Ovary (tissue), 9 donors: Measurements from ENCODE around the gene MMP25. TPM values are rescaled to one million over a fixed set of nuclear protein-coding genes. Genes with fewer than 3 reads are reported as not detected.

Experiments
- DNase-seq, 5 donors: peaks; one replicate each; pipeline ENCODE4 v3.0.0-alpha.2; 2019 to 2020
- H3K27ac ChIP-seq, 2 donors: fragments of 200-600 bp; one replicate each; pipeline versions ENCODE4 v1.5.1 to v1.8.0; 2019 to 2022
- H3K27me3 ChIP-seq: fragments of 200-600 bp; one replicate; pipeline ENCODE4 v1.8.0; 2022
- H3K36me3 ChIP-seq: fragments of 200-600 bp; sonication (generic); one replicate; pipeline ENCODE4 v1.5.1; 2019
- H3K4me1 ChIP-seq: one replicate; pipeline ENCODE4 v1.8.1; 2013; ENCODE audit warnings: mild to moderate bottlenecking, moderate library complexity; ENCODE audit not compliant: insufficient read depth
- H3K4me3 ChIP-seq: fragments of 200-600 bp; sonication (generic); one replicate; pipeline ENCODE4 v1.5.1; 2017
- H3K9me3 ChIP-seq, 2 donors: fragments of 200-600 bp in 1 of 2; sonication (generic) in 1 of 2; one replicate each; pipeline versions ENCODE4 v1.5.1 to v1.8.1; 2013 to 2019; ENCODE audit warnings: mild to moderate bottlenecking in 1 of 2, moderate library complexity in 1 of 2
- CTCF ChIP-seq, 3 donors: fragments of 450-650 bp in 2 of 3; fragments of 200-600 bp in 1 of 3; IDR thresholded peaks; one replicate each; pipeline versions ENCODE4 v1.5.1 to v1.8.0; 2016 to 2022; ENCODE audit warnings: antibody characterized with exemption in 3 of 3, mild to moderate bottlenecking in 1 of 3
- EP300 ChIP-seq: sonication (generic); formaldehyde crosslinking; IDR thresholded peaks from one replicate; pipeline ENCODE4 v1.6.1; 2017; ENCODE audit warnings: antibody characterized with exemption
- POLR2A ChIP-seq: fragments of 450-650 bp; IDR thresholded peaks from one replicate; pipeline ENCODE4 v1.6.1; 2017; ENCODE audit warnings: antibody characterized with exemption, mild to moderate bottlenecking, moderate library complexity
- WGBS, 3 donors: extraction: QIAGEN DNeasy Blood & Tissue Kit in 1 of 3; methylation state at CpG; one replicate each; pipeline versions ENCODE4 v1.1.5 to v1.1.7; 2013 to 2017; 5-methylcytosine and 5-hydroxymethylcytosine counted together
- intact Hi-C, 4 donors: fragments of 100-400 bp; cut with DNase I; formaldehyde crosslinking; loops; one replicate each; pipeline versions ENCODE4 v1.11.0 to v1.15.1; 2022 to 2023
- polyA plus RNA-seq, 2 donors: library from polyadenylated mRNA; stranded (reverse); fragments of 200-250 nt in 1 of 2; fragments of 350-450 nt in 1 of 2; fragmentation: Illumina TruSeq in 1 of 2; extraction: RNeasy Lipid Tissue Mini Kit (QIAGEN cat#74804) in 1 of 2; gene quantifications; one replicate each; pipeline ENCODE4 v1.2.3, GENCODE V29; 2013 to 2014
- total RNA-seq, 7 donors: library from RNA; depleted of rRNA in 2 of 7; stranded (reverse); fragments of >200 nt in 2 of 7; fragmentation: NEBNext Ultra II Directional in 3 of 7; extraction: Animal tissue kit (Norgen Biotek cat#: 25700) in 3 of 7; gene quantifications; one replicate each; pipeline versions ENCODE4 v1.1.0 to v1.2.4, GENCODE V29; 2016 to 2023
- donor health status: DM: no; HTN: no; CAD: no; lungs with moderate emphysema.
- donor health status: DM: no; HTN: no; CAD: no.
- donor health status: Bipolar disorder and iron deficiency.
- donor health status: DM: yes; HTN: yes; CAD: no.
- donor health status: DM: no; HTN: no; CAD: no.
- donor health status: DM: yes; HTN: yes; CAD: no.

Gene MMP25
- total and polyA plus RNA-seq, 9 donors, result 0.15 to 0.72 (median 0.59) TPM; not detected in 1

- WGBS, 3 donors, result 6 to 9% (median 7%) methylated on average over 12 to 13 of the region's 13 CpGs
- H3K27me3 ChIP-seq, result peaks cover 4% of the 10 kb centered on the region
Measured at GRCh38 chr16:3047387-3047720, 993 bp downstream of the MMP25 start.

GRCh38 chr16:3049921-3050481 is 3.6 kb downstream of the MMP25 start:
- H3K27me3 ChIP-seq, result no peaks in the 10 kb centered on the region
- WGBS, 3 donors, result 74 to 78% (median 74%) methylated on average over 26 of the region's 26 CpGs
- no peak for DNase-seq
- H3K36me3 ChIP-seq, result no peaks in the 10 kb centered on the region
- intact Hi-C loops, result loop anchor here in 1 of 4 donors (10.0 kb wide), 1 partner anchor 115 kb away; no protein-coding TSS in a partner anchor
- H3K4me3 ChIP-seq, result no peak overlapping the region
- TF ChIP-seq EP300 (no peak), POLR2A (no peak), CTCF (IDR thresholded peaks at IDR 0.05) (no peak)
- H3K9me3 ChIP-seq, result no peaks in the 10 kb centered on the region
- H3K27ac ChIP-seq, result no peak overlapping the region
- H3K4me1 ChIP-seq, result peaks cover 5% of the 10 kb centered on the region

More at GRCh38 chr16:3047387-3047720, 993 bp downstream of the MMP25 start:
- peaks cover 5% of the 10 kb centered on the region for H3K4me1 ChIP-seq
- DNase-seq, result no peak
- no peak overlapping the region for H3K4me3 ChIP-seq
- TF ChIP-seq EP300 (no peak), CTCF (IDR thresholded peaks at IDR 0.05) (no peak), POLR2A (no peak)
- H3K9me3 ChIP-seq, result no peaks in the 10 kb centered on the region
- no peaks in the 10 kb centered on the region for H3K36me3 ChIP-seq
- no peak overlapping the region for H3K27ac ChIP-seq
- intact Hi-C loops, result no loop called here

- no peak overlapping the region for H3K4me3 ChIP-seq
- no peaks in the 10 kb centered on the region for H3K36me3 ChIP-seq
- no peak for DNase-seq
- H3K4me1 ChIP-seq, result peaks cover 5% of the 10 kb centered on the region
- H3K9me3 ChIP-seq, result no peaks in the 10 kb centered on the region
- intact Hi-C loops, result loop anchor here in 1 of 4 donors (10.0 kb wide), 1 partner anchor 114 kb away; no protein-coding TSS in a partner anchor
- TF ChIP-seq POLR2A, result no peak
- no peak for TF ChIP-seq CTCF (IDR thresholded peaks at IDR 0.05)
- TF ChIP-seq EP300, result no peak
- H3K27me3 ChIP-seq, result no peaks in the 10 kb centered on the region
- H3K27ac ChIP-seq, result no peak overlapping the region
- WGBS, 3 donors, result 37 to 52% (median 46%) methylated on average over 5 of the region's 5 CpGs
Measured at GRCh38 chr16:3050487-3050886, 4.1 kb downstream of the MMP25 start.

- Histone ChIP-seq H3K36me3 (no peaks in the 10 kb centered on the region), H3K27me3 (no peaks in the 10 kb centered on the region), H3K27ac (no peak overlapping the region), H3K4me3 (no peak overlapping the region), H3K9me3 (no peaks in the 10 kb centered on the region), H3K4me1 (peaks cover under 1% of the 10 kb centered on the region)
- WGBS, 3 donors, result 4 to 11% (median 8%) methylated on average over 4 of the region's 4 CpGs
- TF ChIP-seq EP300 (no peak), CTCF (IDR thresholded peaks at IDR 0.05) (no peak), POLR2A (no peak)
- intact Hi-C loops, result loop anchor here in 1 of 4 donors (10.0 kb wide), 1 partner anchor 114 kb away; no protein-coding TSS in a partner anchor
- DNase-seq, result no peak
Measured at GRCh38 chr16:3051009-3051408, 4.6 kb downstream of the MMP25 start.
